GM23338 (cell line): ENCODE data around the gene SRCAP. TPM values are rescaled to one million over a fixed set of nuclear protein-coding genes. Genes with fewer than 3 reads are reported as not detected.

ENCODE experiments used
- ATAC-seq: fragments of 200-7000 bp; cut with Tn5 transposase; 3 replicates; pipeline ENCODE4 v1.9.1; 2020
- DNase-seq: peaks from one replicate; pipeline ENCODE4 v3.0.0-alpha.2; 2015; ENCODE audit warnings: low spot score
- H2AFZ ChIP-seq: fragments of 200-600 bp; sonication (generic); 2 replicates; pipeline ENCODE4 v1.8.0; 2016; ENCODE audit warnings: antibody characterized with exemption, mild to moderate bottlenecking, moderate library complexity
- H3F3A ChIP-seq: fragments of 200-600 bp; sonication (generic); replicated peaks from 2 replicates; pipeline ENCODE4 v1.8.0; 2017; ENCODE audit warnings: antibody characterized with exemption, mixed run types, low read depth
- H3K27ac ChIP-seq: fragments of 200-600 bp; sonication (generic); 2 replicates; pipeline ENCODE4 v1.6.1; 2016; ENCODE audit warnings: low read depth
- H3K27me3 ChIP-seq: fragments of 200-600 bp; sonication (generic); 2 replicates; pipeline ENCODE4 v1.8.0; 2016; ENCODE audit warnings: mild to moderate bottlenecking, mixed run types, moderate library complexity; ENCODE audit not compliant: insufficient read depth
- H3K36me3 ChIP-seq: fragments of 200-600 bp; sonication (generic); 2 replicates; pipeline ENCODE4 v1.8.0; 2016; ENCODE audit warnings: mild to moderate bottlenecking; ENCODE audit not compliant: insufficient read depth
- H3K4me1 ChIP-seq: fragments of 200-600 bp; sonication (generic); 2 replicates; pipeline ENCODE4 v1.8.0; 2016; ENCODE audit warnings: mild to moderate bottlenecking, moderate library complexity; ENCODE audit not compliant: insufficient read depth
- H3K4me2 ChIP-seq: fragments of 200-600 bp; sonication (generic); 2 replicates; pipeline ENCODE4 v1.7.1; 2017; ENCODE audit warnings: mixed run types
- H3K4me3 ChIP-seq: fragments of 200-600 bp; sonication (generic); 2 replicates; pipeline ENCODE4 v1.6.1; 2016; ENCODE audit warnings: mixed run types
- H3K79me2 ChIP-seq: fragments of 200-600 bp; sonication (generic); replicated peaks from 2 replicates; pipeline ENCODE4 v1.8.0; 2017; ENCODE audit warnings: mild to moderate bottlenecking; ENCODE audit not compliant: insufficient read depth
- H3K9me2 ChIP-seq: fragments of 200-600 bp; sonication (generic); 2 replicates; pipeline ENCODE4 v1.8.0; 2017; ENCODE audit not compliant: insufficient read depth
- H4K20me1 ChIP-seq: fragments of 200-600 bp; sonication (generic); replicated peaks from 2 replicates; pipeline ENCODE4 v1.8.0; 2017; ENCODE audit warnings: mild to moderate bottlenecking; ENCODE audit not compliant: insufficient read depth
- H3K27ac Mint-ChIP-seq: 2 replicates; pipeline ENCODE4 v1.8.0; 2020; ENCODE audit warnings: inconsistent platforms, mild to moderate bottlenecking, moderate library complexity, mixed read lengths
- H3K27me3 Mint-ChIP-seq: 3 replicates; pipeline ENCODE4 v1.8.0; 2022; ENCODE audit warnings: low read depth, mild to moderate bottlenecking, moderate library complexity, mixed read lengths, inconsistent platforms; ENCODE audit not compliant: insufficient read depth, poor library complexity
- H3K36me3 Mint-ChIP-seq: 3 replicates; pipeline ENCODE4 v1.8.0; 2021; ENCODE audit warnings: low read depth, mild to moderate bottlenecking, inconsistent platforms, moderate library complexity, mixed read lengths
- H3K4me1 Mint-ChIP-seq: 3 replicates; pipeline ENCODE4 v1.8.0; 2020; ENCODE audit warnings: mild to moderate bottlenecking, inconsistent platforms, mixed read lengths
- H3K4me3 Mint-ChIP-seq: 3 replicates; pipeline ENCODE4 v1.8.0; 2021; ENCODE audit warnings: moderate library complexity, mild to moderate bottlenecking, inconsistent platforms, mixed read lengths
- H3K9me3 Mint-ChIP-seq: 3 replicates; pipeline ENCODE4 v1.8.0; 2020; ENCODE audit warnings: moderate library complexity, mild to moderate bottlenecking, inconsistent platforms, mixed read lengths
- CREB1 ChIP-seq: fragments of 250-450 bp; sonication (Bioruptor Pico); IDR thresholded peaks from 2 replicates; pipeline ENCODE4 v1.5.0; 2020; ENCODE audit warnings: low read depth, mild to moderate bottlenecking, moderate library complexity
- EZH2 ChIP-seq: fragments of 200-600 bp; sonication (generic); IDR thresholded peaks from one replicate; pipeline ENCODE4 v1.8.0; 2017; ENCODE audit warnings: antibody characterized with exemption, mild to moderate bottlenecking, low read depth; ENCODE audit not compliant: unreplicated experiment
- EZH2phosphoT487 ChIP-seq: fragments of 200-600 bp; sonication (generic); IDR thresholded peaks from one replicate; pipeline ENCODE4 v1.8.1; 2018; ENCODE audit warnings: antibody characterized with exemption; ENCODE audit not compliant: unreplicated experiment
- JUNB ChIP-seq: IDR thresholded peaks from one replicate; pipeline ENCODE4 v1.6.1; 2016; ENCODE audit warnings: antibody characterized with exemption; ENCODE audit not compliant: unreplicated experiment
- NANOG ChIP-seq: IDR thresholded peaks from 2 replicates; pipeline ENCODE4 v1.6.1; 2016; ENCODE audit warnings: antibody characterized with exemption, borderline replicate concordance
- POLR2AphosphoS5 ChIP-seq: IDR thresholded peaks from 2 replicates; pipeline ENCODE4 v1.6.1; 2016; ENCODE audit warnings: antibody characterized with exemption, low read depth
- STAT1 ChIP-seq: IDR thresholded peaks from one replicate; pipeline ENCODE4 v1.6.1; 2016; ENCODE audit warnings: antibody characterized with exemption; ENCODE audit not compliant: unreplicated experiment
- ZNF114 ChIP-seq: fragments of 250-450 bp; sonication (Bioruptor Pico); IDR thresholded peaks from 2 replicates; pipeline ENCODE4 v1.5.0; 2020; ENCODE audit warnings: mild to moderate bottlenecking, moderate library complexity
- ZNF331 ChIP-seq: fragments of 250-450 bp; sonication (Bioruptor Pico); IDR thresholded peaks from 2 replicates; pipeline ENCODE4 v1.5.0; 2020; ENCODE audit warnings: low read depth, mild to moderate bottlenecking, moderate library complexity
- ZNF462 ChIP-seq: fragments of 250-450 bp; sonication (Bioruptor Pico); IDR thresholded peaks from 2 replicates; pipeline ENCODE4 v1.5.0; 2020; ENCODE audit warnings: mild to moderate bottlenecking, moderate library complexity
- polyA plus RNA-seq: library from polyadenylated mRNA; unstranded; fragments of >200 nt; fragmentation: Nextera tagmentation; extraction: Ambion mirVana; gene quantifications from 2 replicates; pipeline ENCODE4 v1.2.1, GENCODE V29; 2016
- total RNA-seq: library from RNA; depleted of rRNA; stranded (reverse); fragments of >200 nt; shearing (Covaris generic); gene quantifications from 2 replicates; pipeline ENCODE4 v1.2.3, GENCODE V29; 2014
- TF ChIP-seq, protein P1 (sequence below): IDR thresholded peaks from 2 replicates; pipeline ENCODE4 v1.6.1; 2016; ENCODE audit warnings: antibody characterized with exemption
- TF ChIP-seq, protein P2 (sequence below): IDR thresholded peaks from one replicate; pipeline ENCODE4 v1.6.1; 2018; ENCODE audit warnings: antibody characterized with exemption; ENCODE audit not compliant: unreplicated experiment
- TF ChIP-seq, protein P3 (sequence below), 2 experiments: fragments of 200-600 bp in 1 of 2; sonication (generic) in 1 of 2; conservative IDR thresholded peaks; 2 replicates each; pipeline versions ENCODE4 v1.5.1 to v1.6.1; 2016 to 2017; ENCODE audit warnings: antibody characterized with exemption in 2 of 2, low read depth in 2 of 2, mild to moderate bottlenecking in 2 of 2, moderate library complexity in 1 of 2

SRCAP gene
- total and polyA plus RNA-seq, 2 experiments from 2014 or later, result 15.3 to 38.4 TPM

DNA sequence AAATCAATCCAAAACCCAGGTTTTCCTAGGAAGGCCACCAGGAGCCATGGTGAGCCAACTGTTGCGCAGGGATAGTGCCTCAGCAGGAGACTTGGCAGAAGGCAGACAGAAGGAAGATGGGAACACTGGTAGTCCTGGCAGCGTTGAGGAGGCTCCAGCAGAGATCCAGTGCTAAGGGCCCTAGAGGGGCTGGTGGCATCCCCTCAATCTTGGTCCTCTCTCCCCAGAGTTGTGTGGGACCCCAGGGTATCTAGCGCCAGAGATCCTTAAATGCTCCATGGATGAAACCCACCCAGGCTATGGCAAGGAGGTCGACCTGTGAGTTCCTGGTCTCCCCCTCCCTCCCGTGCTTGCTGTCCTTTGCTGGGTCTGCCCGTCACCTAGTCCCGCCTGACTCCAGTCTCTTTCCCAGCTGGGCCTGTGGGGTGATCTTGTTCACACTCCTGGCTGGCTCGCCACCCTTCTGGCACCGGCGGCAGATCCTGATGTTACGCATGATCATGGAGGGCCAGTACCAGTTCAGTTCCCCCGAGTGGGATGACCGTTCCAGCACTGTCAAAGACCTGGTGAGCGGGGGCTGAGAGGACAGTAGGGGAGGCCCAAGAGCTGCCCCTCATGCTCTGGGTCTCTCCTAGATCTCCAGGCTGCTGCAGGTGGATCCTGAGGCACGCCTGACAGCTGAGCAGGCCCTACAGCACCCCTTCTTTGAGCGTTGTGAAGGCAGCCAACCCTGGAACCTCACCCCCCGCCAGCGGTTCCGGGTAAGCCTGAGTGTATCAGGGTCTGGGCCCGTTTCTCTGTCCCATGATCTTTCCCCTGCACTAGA, 57.2 kb downstream of the SRCAP start:
- no peaks in the 10 kb centered on the region for H3K27me3 ChIP-seq
- no peaks in the 10 kb centered on the region for H3K79me2 ChIP-seq
- Mint-ChIP-seq H3K9me3 (no peaks in the 10 kb centered on the region), H3K4me3 (no peak overlapping the region), H3K27ac (no peak overlapping the region), H3K4me1 (peaks cover 10% of the 10 kb centered on the region), H3K27me3 (peaks cover 19% of the 10 kb centered on the region), H3K36me3 (peaks cover 32% of the 10 kb centered on the region)
- H4K20me1 ChIP-seq, result peaks cover 11% of the 10 kb centered on the region
- H3K4me2 ChIP-seq, result no peak overlapping the region
- no peaks in the 10 kb centered on the region for H3K9me2 ChIP-seq
- H3K4me3 ChIP-seq, result no peak overlapping the region
- DNase-seq (no peak), ATAC-seq (no peak)
- TF ChIP-seq ZNF462 (no peak), STAT1 (no peak), POLR2AphosphoS5 (no peak), ZNF331 (no peak), EZH2 (no peak), JUNB (no peak), EZH2phosphoT487 (no peak), CREB1 (no peak), NANOG (no peak), ZNF114 (CRISPR knock-in tag) (no peak)
- TF ChIP-seq, protein P1, sequence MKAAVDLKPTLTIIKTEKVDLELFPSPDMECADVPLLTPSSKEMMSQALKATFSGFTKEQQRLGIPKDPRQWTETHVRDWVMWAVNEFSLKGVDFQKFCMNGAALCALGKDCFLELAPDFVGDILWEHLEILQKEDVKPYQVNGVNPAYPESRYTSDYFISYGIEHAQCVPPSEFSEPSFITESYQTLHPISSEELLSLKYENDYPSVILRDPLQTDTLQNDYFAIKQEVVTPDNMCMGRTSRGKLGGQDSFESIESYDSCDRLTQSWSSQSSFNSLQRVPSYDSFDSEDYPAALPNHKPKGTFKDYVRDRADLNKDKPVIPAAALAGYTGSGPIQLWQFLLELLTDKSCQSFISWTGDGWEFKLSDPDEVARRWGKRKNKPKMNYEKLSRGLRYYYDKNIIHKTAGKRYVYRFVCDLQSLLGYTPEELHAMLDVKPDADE, result no peak
- TF ChIP-seq, protein P2, sequence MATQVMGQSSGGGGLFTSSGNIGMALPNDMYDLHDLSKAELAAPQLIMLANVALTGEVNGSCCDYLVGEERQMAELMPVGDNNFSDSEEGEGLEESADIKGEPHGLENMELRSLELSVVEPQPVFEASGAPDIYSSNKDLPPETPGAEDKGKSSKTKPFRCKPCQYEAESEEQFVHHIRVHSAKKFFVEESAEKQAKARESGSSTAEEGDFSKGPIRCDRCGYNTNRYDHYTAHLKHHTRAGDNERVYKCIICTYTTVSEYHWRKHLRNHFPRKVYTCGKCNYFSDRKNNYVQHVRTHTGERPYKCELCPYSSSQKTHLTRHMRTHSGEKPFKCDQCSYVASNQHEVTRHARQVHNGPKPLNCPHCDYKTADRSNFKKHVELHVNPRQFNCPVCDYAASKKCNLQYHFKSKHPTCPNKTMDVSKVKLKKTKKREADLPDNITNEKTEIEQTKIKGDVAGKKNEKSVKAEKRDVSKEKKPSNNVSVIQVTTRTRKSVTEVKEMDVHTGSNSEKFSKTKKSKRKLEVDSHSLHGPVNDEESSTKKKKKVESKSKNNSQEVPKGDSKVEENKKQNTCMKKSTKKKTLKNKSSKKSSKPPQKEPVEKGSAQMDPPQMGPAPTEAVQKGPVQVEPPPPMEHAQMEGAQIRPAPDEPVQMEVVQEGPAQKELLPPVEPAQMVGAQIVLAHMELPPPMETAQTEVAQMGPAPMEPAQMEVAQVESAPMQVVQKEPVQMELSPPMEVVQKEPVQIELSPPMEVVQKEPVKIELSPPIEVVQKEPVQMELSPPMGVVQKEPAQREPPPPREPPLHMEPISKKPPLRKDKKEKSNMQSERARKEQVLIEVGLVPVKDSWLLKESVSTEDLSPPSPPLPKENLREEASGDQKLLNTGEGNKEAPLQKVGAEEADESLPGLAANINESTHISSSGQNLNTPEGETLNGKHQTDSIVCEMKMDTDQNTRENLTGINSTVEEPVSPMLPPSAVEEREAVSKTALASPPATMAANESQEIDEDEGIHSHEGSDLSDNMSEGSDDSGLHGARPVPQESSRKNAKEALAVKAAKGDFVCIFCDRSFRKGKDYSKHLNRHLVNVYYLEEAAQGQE, result no peak
- TF ChIP-seq, protein P3, sequence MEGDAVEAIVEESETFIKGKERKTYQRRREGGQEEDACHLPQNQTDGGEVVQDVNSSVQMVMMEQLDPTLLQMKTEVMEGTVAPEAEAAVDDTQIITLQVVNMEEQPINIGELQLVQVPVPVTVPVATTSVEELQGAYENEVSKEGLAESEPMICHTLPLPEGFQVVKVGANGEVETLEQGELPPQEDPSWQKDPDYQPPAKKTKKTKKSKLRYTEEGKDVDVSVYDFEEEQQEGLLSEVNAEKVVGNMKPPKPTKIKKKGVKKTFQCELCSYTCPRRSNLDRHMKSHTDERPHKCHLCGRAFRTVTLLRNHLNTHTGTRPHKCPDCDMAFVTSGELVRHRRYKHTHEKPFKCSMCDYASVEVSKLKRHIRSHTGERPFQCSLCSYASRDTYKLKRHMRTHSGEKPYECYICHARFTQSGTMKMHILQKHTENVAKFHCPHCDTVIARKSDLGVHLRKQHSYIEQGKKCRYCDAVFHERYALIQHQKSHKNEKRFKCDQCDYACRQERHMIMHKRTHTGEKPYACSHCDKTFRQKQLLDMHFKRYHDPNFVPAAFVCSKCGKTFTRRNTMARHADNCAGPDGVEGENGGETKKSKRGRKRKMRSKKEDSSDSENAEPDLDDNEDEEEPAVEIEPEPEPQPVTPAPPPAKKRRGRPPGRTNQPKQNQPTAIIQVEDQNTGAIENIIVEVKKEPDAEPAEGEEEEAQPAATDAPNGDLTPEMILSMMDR (conservative IDR thresholded peaks at IDR 0.05; ENCODE audit: low read depth in 2 of 2), result no peak
- no peak overlapping the region for H2AFZ ChIP-seq
- peaks cover 11% of the 10 kb centered on the region; the same call in 1 of the 2 replicates for H3K36me3 ChIP-seq
- no peak overlapping the region for H3K27ac ChIP-seq
- peaks cover 6% of the 10 kb centered on the region; the same call in 1 of the 2 replicates for H3K4me1 ChIP-seq
- 0 out of 2 replicates have a peak, but pooled peaks cover 6% of the 10 kb centered on the region for H3F3A ChIP-seq
